Mesendoderm (in vitro differentiated cells): ENCODE data around the gene PTCH2.

Experiments
- DNase-seq: peaks from one replicate; pipeline ENCODE4 v3.0.0; 2013
- H2AK5ac ChIP-seq: 2 replicates; pipeline ENCODE4 v1.6.1; 2013; ENCODE audit warnings: low read length, inconsistent platforms
- H2BK120ac ChIP-seq: 2 replicates; pipeline ENCODE4 v1.6.1; 2013; ENCODE audit warnings: low read depth, mild to moderate bottlenecking, low read length, moderate library complexity, mixed read lengths
- H2BK15ac ChIP-seq: replicated peaks from 2 replicates; pipeline ENCODE4 v1.6.1; 2013; ENCODE audit warnings: low read depth, mild to moderate bottlenecking, moderate library complexity
- H2BK5ac ChIP-seq: 2 replicates; pipeline ENCODE4 v1.6.1; 2013; ENCODE audit warnings: low read length, inconsistent platforms
- H3K18ac ChIP-seq: 2 replicates; pipeline ENCODE4 v1.6.1; 2013; ENCODE audit warnings: mild to moderate bottlenecking, low read length, mixed read lengths
- H3K23ac ChIP-seq: one replicate; pipeline ENCODE4 v1.6.1; 2013; ENCODE audit warnings: low read length
- H3K27ac ChIP-seq: 2 replicates; pipeline ENCODE4 v1.5.1; 2013; ENCODE audit warnings: low read depth, mild to moderate bottlenecking, inconsistent platforms, low read length, moderate library complexity
- H3K27me3 ChIP-seq: 2 replicates; pipeline ENCODE4 v1.6.1; 2013; ENCODE audit warnings: low read length, control low read depth, mild to moderate bottlenecking, inconsistent platforms; ENCODE audit not compliant: insufficient read depth, poor library complexity
- H3K36me3 ChIP-seq: 2 replicates; pipeline ENCODE4 v1.6.1; 2013; ENCODE audit warnings: low read length, inconsistent platforms; ENCODE audit not compliant: control insufficient read depth, insufficient read depth
- H3K4ac ChIP-seq: one replicate; pipeline ENCODE4 v1.6.1; 2013; ENCODE audit warnings: low read depth, mild to moderate bottlenecking, low read length, moderate library complexity
- H3K4me1 ChIP-seq: 2 replicates; pipeline ENCODE4 v1.6.1; 2013; ENCODE audit warnings: low read depth, low read length, inconsistent platforms; ENCODE audit not compliant: control insufficient read depth
- H3K4me2 ChIP-seq: 2 replicates; pipeline ENCODE4 v1.6.1; 2013; ENCODE audit warnings: low read length
- H3K4me3 ChIP-seq: 2 replicates; pipeline ENCODE4 v1.5.1; 2013; ENCODE audit warnings: mild to moderate bottlenecking, low read length
- H3K56ac ChIP-seq: one replicate; pipeline ENCODE4 v1.6.1; 2013; ENCODE audit warnings: low read length
- H3K79me1 ChIP-seq: 2 replicates; pipeline ENCODE4 v1.6.1; 2013; ENCODE audit warnings: low read length, inconsistent platforms
- H3K79me2 ChIP-seq: 2 replicates; pipeline ENCODE4 v1.6.1; 2013; ENCODE audit warnings: mild to moderate bottlenecking, low read length; ENCODE audit not compliant: control insufficient read depth, insufficient read depth
- H3K9ac ChIP-seq: 2 replicates; pipeline ENCODE4 v1.6.1; 2013; ENCODE audit warnings: low read length, inconsistent platforms
- H4K5ac ChIP-seq: one replicate; pipeline ENCODE4 v1.6.1; 2013; ENCODE audit warnings: low read length
- H4K8ac ChIP-seq: one replicate; pipeline ENCODE4 v1.6.1; 2013; ENCODE audit warnings: low read depth, mild to moderate bottlenecking, control low read depth, low read length, moderate library complexity
- WGBS: extraction: QIAGEN DNeasy Blood & Tissue Kit; methylation state at CpG from one replicate; pipeline ENCODE4 v1.1.7; 2013; ENCODE audit warnings: low lambda C conversion rate, missing lambda C conversion rate; ENCODE audit not compliant: insufficient coverage; ENCODE audit errors: extremely low coverage; 5-methylcytosine and 5-hydroxymethylcytosine counted together

The PTCH2 gene

GRCh38 chr1:44835738-44836675 is 7.0 kb downstream of the PTCH2 start:
- Histone ChIP-seq H3K79me1 (no peaks in the 10 kb centered on the region), H3K9ac (no peak overlapping the region), H3K79me2 (no peaks in the 10 kb centered on the region), H2BK15ac (no peak overlapping the region), H2BK120ac (no peak overlapping the region), H3K36me3 (no peaks in the 10 kb centered on the region), H2AK5ac (no peak overlapping the region), H4K8ac (no peak overlapping the region), H3K18ac (no peak overlapping the region), H3K27ac (no peak overlapping the region), H3K56ac (no peak overlapping the region), H3K4ac (no peak overlapping the region), H3K23ac (no peak overlapping the region), H4K5ac (no peak overlapping the region), H3K27me3 (no peaks in the 10 kb centered on the region), H3K4me1 (no peaks in the 10 kb centered on the region), H3K4me3 (no peak overlapping the region), H2BK5ac (no peak overlapping the region), H3K4me2 (no peak overlapping the region)
- no CpG with 5 or more reads among the region's 23 CpGs for WGBS
- DNase-seq, result peak; percentile 91

- Histone ChIP-seq H3K27ac (no peak overlapping the region), H2BK15ac (no peak overlapping the region), H2BK120ac (no peak overlapping the region), H3K9ac (no peak overlapping the region), H2AK5ac (no peak overlapping the region), H3K18ac (no peak overlapping the region), H3K27me3 (no peaks in the 10 kb centered on the region), H3K4ac (no peak overlapping the region), H4K5ac (no peak overlapping the region), H3K23ac (no peak overlapping the region), H3K4me3 (no peak overlapping the region), H3K4me2 (no peak overlapping the region), H3K79me2 (no peaks in the 10 kb centered on the region), H2BK5ac (no peak overlapping the region), H3K79me1 (no peaks in the 10 kb centered on the region), H4K8ac (no peak overlapping the region), H3K4me1 (no peaks in the 10 kb centered on the region), H3K56ac (no peak overlapping the region), H3K36me3 (no peaks in the 10 kb centered on the region)
- no CpG with 5 or more reads among the region's 7 CpGs for WGBS
- DNase-seq, result no peak
Measured at GRCh38 chr1:44834328-44834727, 8.7 kb downstream of the PTCH2 start.

- no peak overlapping the region for H4K5ac ChIP-seq
- H3K18ac ChIP-seq, result no peak overlapping the region
- no peak overlapping the region for H3K23ac ChIP-seq
- H3K9ac ChIP-seq, result no peak overlapping the region
- no peaks in the 10 kb centered on the region for H3K79me1 ChIP-seq
- H3K4me3 ChIP-seq, result no peak overlapping the region
- H3K79me2 ChIP-seq, result no peaks in the 10 kb centered on the region
- H2AK5ac ChIP-seq, result no peak overlapping the region
- DNase-seq, result no peak
- no peak overlapping the region for H2BK15ac ChIP-seq
- H3K27me3 ChIP-seq, result no peaks in the 10 kb centered on the region
- H2BK5ac ChIP-seq, result no peak overlapping the region
- H3K27ac ChIP-seq, result no peak overlapping the region
- no peak overlapping the region for H4K8ac ChIP-seq
- no peak overlapping the region for H3K4ac ChIP-seq
- no CpG with 5 or more reads among the region's 13 CpGs for WGBS
- H3K56ac ChIP-seq, result no peak overlapping the region
- no peak overlapping the region for H2BK120ac ChIP-seq
- no peaks in the 10 kb centered on the region for H3K4me1 ChIP-seq
- no peak overlapping the region for H3K4me2 ChIP-seq
- H3K36me3 ChIP-seq, result no peaks in the 10 kb centered on the region
Measured at GRCh38 chr1:44832056-44832705, 10.9 kb downstream of the PTCH2 start.

GRCh38 chr1:44831516-44831915 is 11.5 kb downstream of the PTCH2 start:
- Histone ChIP-seq H3K36me3 (no peaks in the 10 kb centered on the region), H2BK15ac (no peak overlapping the region), H3K4ac (no peak overlapping the region), H4K8ac (no peak overlapping the region), H2BK120ac (no peak overlapping the region), H3K4me3 (no peak overlapping the region), H3K23ac (no peak overlapping the region), H2BK5ac (no peak overlapping the region), H2AK5ac (no peak overlapping the region), H3K18ac (no peak overlapping the region), H3K27me3 (no peaks in the 10 kb centered on the region), H3K27ac (no peak overlapping the region), H3K79me1 (no peaks in the 10 kb centered on the region), H4K5ac (no peak overlapping the region), H3K56ac (no peak overlapping the region), H3K79me2 (no peaks in the 10 kb centered on the region), H3K4me1 (no peaks in the 10 kb centered on the region), H3K9ac (no peak overlapping the region), H3K4me2 (no peak overlapping the region)
- DNase-seq, result no peak
- no CpG with 5 or more reads among the region's 9 CpGs for WGBS

- Histone ChIP-seq H3K79me1 (no peaks in the 10 kb centered on the region), H3K23ac (no peak overlapping the region), H3K18ac (no peak overlapping the region), H3K4ac (no peak overlapping the region), H3K56ac (no peak overlapping the region), H3K36me3 (no peaks in the 10 kb centered on the region), H3K79me2 (no peaks in the 10 kb centered on the region), H2BK120ac (no peak overlapping the region), H2BK15ac (no peak overlapping the region), H3K4me1 (no peaks in the 10 kb centered on the region), H2BK5ac (no peak overlapping the region), H2AK5ac (no peak overlapping the region), H3K4me2 (no peak overlapping the region), H3K27me3 (no peaks in the 10 kb centered on the region), H3K27ac (no peak overlapping the region), H4K5ac (no peak overlapping the region), H4K8ac (no peak overlapping the region), H3K4me3 (no peak overlapping the region), H3K9ac (no peak overlapping the region)
- no CpG with 5 or more reads among the region's 10 CpGs for WGBS
- DNase-seq, result no peak
Measured at GRCh38 chr1:44830900-44831304, 12.2 kb downstream of the PTCH2 start.
